ENCODE data around the gene NADSYN1.

DNA sequence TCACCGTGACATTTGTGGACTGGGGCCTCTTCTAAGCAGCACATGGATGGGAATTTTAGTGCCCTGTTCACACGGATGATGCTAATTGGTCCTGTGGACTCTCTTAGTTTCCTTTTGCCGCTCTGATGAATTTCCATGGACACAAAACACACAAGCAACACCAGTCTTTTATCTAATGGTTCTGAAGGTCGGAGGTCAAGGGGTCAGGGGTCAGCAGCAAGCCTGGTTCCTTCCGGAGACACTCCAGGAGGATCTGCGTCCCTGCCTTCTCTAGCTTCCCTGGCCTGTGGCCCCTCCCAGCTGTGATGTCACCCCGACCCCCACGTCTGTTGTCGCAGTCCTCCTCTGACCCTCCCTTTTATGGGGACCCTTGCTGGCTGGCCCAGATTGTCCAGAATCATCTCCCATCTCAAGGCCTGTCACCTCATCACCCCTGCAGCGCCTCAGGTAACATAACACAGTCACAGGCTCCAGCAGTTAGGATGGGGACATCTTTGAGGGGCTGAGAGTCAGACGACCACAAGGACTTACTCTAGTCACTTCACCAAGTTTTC lies 6.8 kb downstream of the NADSYN1 start:
- TF ChIP-seq POLR2A (IDR thresholded peaks at IDR 0.05) = no peak
- TF ChIP-seq, protein P1, sequence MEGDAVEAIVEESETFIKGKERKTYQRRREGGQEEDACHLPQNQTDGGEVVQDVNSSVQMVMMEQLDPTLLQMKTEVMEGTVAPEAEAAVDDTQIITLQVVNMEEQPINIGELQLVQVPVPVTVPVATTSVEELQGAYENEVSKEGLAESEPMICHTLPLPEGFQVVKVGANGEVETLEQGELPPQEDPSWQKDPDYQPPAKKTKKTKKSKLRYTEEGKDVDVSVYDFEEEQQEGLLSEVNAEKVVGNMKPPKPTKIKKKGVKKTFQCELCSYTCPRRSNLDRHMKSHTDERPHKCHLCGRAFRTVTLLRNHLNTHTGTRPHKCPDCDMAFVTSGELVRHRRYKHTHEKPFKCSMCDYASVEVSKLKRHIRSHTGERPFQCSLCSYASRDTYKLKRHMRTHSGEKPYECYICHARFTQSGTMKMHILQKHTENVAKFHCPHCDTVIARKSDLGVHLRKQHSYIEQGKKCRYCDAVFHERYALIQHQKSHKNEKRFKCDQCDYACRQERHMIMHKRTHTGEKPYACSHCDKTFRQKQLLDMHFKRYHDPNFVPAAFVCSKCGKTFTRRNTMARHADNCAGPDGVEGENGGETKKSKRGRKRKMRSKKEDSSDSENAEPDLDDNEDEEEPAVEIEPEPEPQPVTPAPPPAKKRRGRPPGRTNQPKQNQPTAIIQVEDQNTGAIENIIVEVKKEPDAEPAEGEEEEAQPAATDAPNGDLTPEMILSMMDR (IDR thresholded peaks at IDR 0.05) = no peak

All from body of pancreas (tissue), 4 donors.